Neural progenitor cell (in vitro differentiated cells): Measurements from ENCODE around the gene ATP10A.

ENCODE experiments used
- CTCF ChIP-seq: fragments of 200-600 bp; sonication (generic); IDR thresholded peaks from 2 replicates; pipeline ENCODE4 v1.5.1; 2017; ENCODE audit warnings: antibody characterized with exemption, mild to moderate bottlenecking
- EZH2 ChIP-seq: fragments of 200-600 bp; sonication (generic); IDR thresholded peaks from 2 replicates; pipeline ENCODE4 v1.6.1; 2017; ENCODE audit warnings: antibody characterized with exemption, mild to moderate bottlenecking, moderate library complexity

- TF ChIP-seq CTCF (no peak), EZH2 (no peak)
Measured at GRCh38 chr15:25670621-25671020, 192.5 kb downstream of the ATP10A start.
